Caco-2 (cell line): ENCODE data around the gene ZNF467. TPM values are rescaled to one million over a fixed set of nuclear protein-coding genes. Genes with fewer than 3 reads are reported as not detected.

Source experiments
- BruUV-seq: library from RNA; stranded (reverse); fragments of 400-500 nt; replicated peaks from 2 replicates; lab custom pipeline; 2021; lab: Mats Ljungman, UMichigan
- CTCF ChIA-PET: fragments of 300-600 bp; sonication (Branson Sonifier 250); formaldehyde crosslinking; loops from one replicate; lab custom pipeline; 2022; ENCODE audit warnings: antibody characterized with exemption; lab: Charles Lee
- POLR2A ChIA-PET: fragments of 300-600 bp; sonication (Branson Sonifier 250); formaldehyde crosslinking; loops from one replicate; lab custom pipeline; 2022; ENCODE audit warnings: antibody characterized with exemption; lab: Charles Lee
- DNase-seq, 2 experiments: peaks; one replicate each; pipeline versions ENCODE4 v3.0.0 to v3.0.0-alpha.2; 2020 to 2022
- H3K27me3 ChIP-seq: replicated peaks from 2 replicates; pipeline ENCODE4 v1.6.0; 2011; ENCODE audit warnings: low read length; ENCODE audit not compliant: control insufficient read depth, insufficient read depth
- H3K36me3 ChIP-seq: 2 replicates; pipeline ENCODE4 v1.5.1; 2011; ENCODE audit warnings: low read length; ENCODE audit not compliant: control insufficient read depth, insufficient read depth
- H3K4me1 ChIP-seq: fragments of 250-450 bp; sonication (Bioruptor Pico); 2 replicates; pipeline ENCODE4 v1.5.1; 2020; ENCODE audit warnings: mild to moderate bottlenecking
- H3K4me3 ChIP-seq: 2 replicates; pipeline ENCODE4 v1.5.1; 2011; ENCODE audit warnings: low read depth, mild to moderate bottlenecking, control low read depth, low read length
- H3K9me3 ChIP-seq: fragments of 250-450 bp; sonication (Bioruptor Pico); 2 replicates; pipeline ENCODE4 v1.5.1; 2020; ENCODE audit warnings: mild to moderate bottlenecking, moderate library complexity
- H3K27ac Mint-ChIP-seq: one replicate; pipeline ENCODE4 v1.8.0; 2022; ENCODE audit warnings: mixed read lengths; ENCODE audit not compliant: unreplicated experiment
- H3K27me3 Mint-ChIP-seq: one replicate; pipeline ENCODE4 v1.8.0; 2022; ENCODE audit warnings: mixed read lengths; ENCODE audit not compliant: insufficient read depth, unreplicated experiment
- H3K36me3 Mint-ChIP-seq: one replicate; pipeline ENCODE4 v1.8.0; 2022; ENCODE audit warnings: mild to moderate bottlenecking, mixed read lengths; ENCODE audit not compliant: insufficient read depth, unreplicated experiment
- H3K4me1 Mint-ChIP-seq: one replicate; pipeline ENCODE4 v1.8.0; 2022; ENCODE audit warnings: low read depth, mixed read lengths; ENCODE audit not compliant: unreplicated experiment
- H3K4me3 Mint-ChIP-seq: one replicate; pipeline ENCODE4 v1.8.0; 2022; ENCODE audit warnings: mild to moderate bottlenecking, moderate library complexity, mixed read lengths; ENCODE audit not compliant: unreplicated experiment
- H3K9me3 Mint-ChIP-seq: one replicate; pipeline ENCODE4 v1.8.0; 2022; ENCODE audit warnings: mixed read lengths; ENCODE audit not compliant: unreplicated experiment
- CTCF ChIP-seq, 2 experiments: fragments of 200-600 bp in 1 of 2; IDR thresholded peaks; 1 replicate in 1 of 2; 2 replicates in 1 of 2; pipeline versions ENCODE4 v1.5.1 to v1.8.0; 2011 to 2022; ENCODE audit warnings: antibody characterized with exemption in 1 of 2, control low read depth in 1 of 2, inconsistent platforms in 1 of 2, low read depth in 1 of 2, low read length in 1 of 2, mild to moderate bottlenecking in 1 of 2, moderate library complexity in 1 of 2; ENCODE audit not compliant: insufficient read depth in 1 of 2, severe bottlenecking in 1 of 2, unreplicated experiment in 1 of 2
- intact Hi-C: fragments of 100-400 bp; cut with micrococcal nuclease; formaldehyde crosslinking; loops from one replicate; pipeline ENCODE4 v1.10.0; 2022; ENCODE audit not compliant: unreplicated experiment
- total RNA-seq: library from RNA; stranded (reverse); gene quantifications from 2 replicates; pipeline ENCODE4 v1.2.3, GENCODE V29; 2022

ZNF467 gene
- total RNA-seq, 1 experiment from 2014 or later, result 1.7 TPM

- H3K36me3 ChIP-seq, result no peaks in the 10 kb centered on the region
- Mint-ChIP-seq H3K4me3 (no peak overlapping the region), H3K4me1 (peaks cover 3% of the 10 kb centered on the region), H3K27ac (no peak overlapping the region), H3K36me3 (no peaks in the 10 kb centered on the region), H3K9me3 (no peaks in the 10 kb centered on the region), H3K27me3 (peaks cover 5% of the 10 kb centered on the region)
- TF ChIP-seq CTCF (IDR thresholded peaks at IDR 0.05; ENCODE audit: insufficient read depth in 1 of 2, low read depth in 1 of 2, low read length in 1 of 2, severe bottlenecking in 1 of 2, unreplicated experiment in 1 of 2), result no peak
- intact Hi-C loops, result no loop called here
- no peaks in the 10 kb centered on the region for H3K4me1 ChIP-seq
- CTCF ChIA-PET, result interaction anchor here (0.6 kb wide), 1 partner anchor 73 kb away, joined by 3 read pairs; the partner anchor contains the start of gene ZNF862
- no peak for DNase-seq
- no TSS peak for BruUV-seq
- POLR2A ChIA-PET, result no interaction called here
- H3K27me3 ChIP-seq, result no peaks in the 10 kb centered on the region; the same call in 1 of the 2 replicates
- H3K4me3 ChIP-seq, result no peak overlapping the region
- no peaks in the 10 kb centered on the region for H3K9me3 ChIP-seq
Measured at GRCh38 chr7:149764481-149765398, 8.6 kb downstream of the ZNF467 start.

GRCh38 chr7:149763563-149764240, 9.7 kb downstream of the ZNF467 start:
- ChIA-PET POLR2A (no interaction called here), CTCF (interaction anchor here (0.6 kb wide), 1 partner anchor 74 kb away, joined by 3 read pairs; the partner anchor contains the start of gene ZNF862)
- TF ChIP-seq CTCF (IDR thresholded peaks at IDR 0.05; ENCODE audit: insufficient read depth in 1 of 2, low read depth in 1 of 2, low read length in 1 of 2, severe bottlenecking in 1 of 2, unreplicated experiment in 1 of 2), result no peak
- H3K36me3 Mint-ChIP-seq, result no peaks in the 10 kb centered on the region
- peaks cover 9% of the 10 kb centered on the region for H3K4me1 Mint-ChIP-seq
- no TSS peak for BruUV-seq
- no peaks in the 10 kb centered on the region for H3K9me3 Mint-ChIP-seq
- no peak for DNase-seq
- Histone ChIP-seq H3K4me3 (no peak overlapping the region), H3K36me3 (no peaks in the 10 kb centered on the region), H3K4me1 (no peaks in the 10 kb centered on the region), H3K27me3 (no peaks in the 10 kb centered on the region; the same call in 1 of the 2 replicates), H3K9me3 (no peaks in the 10 kb centered on the region)
- peaks cover 5% of the 10 kb centered on the region for H3K27me3 Mint-ChIP-seq
- intact Hi-C loops, result no loop called here
- no peak overlapping the region for H3K27ac Mint-ChIP-seq
- no peak overlapping the region for H3K4me3 Mint-ChIP-seq

- H3K4me1 Mint-ChIP-seq, result peaks cover 9% of the 10 kb centered on the region
- H3K36me3 Mint-ChIP-seq, result no peaks in the 10 kb centered on the region
- H3K27ac Mint-ChIP-seq, result no peak overlapping the region
- peaks cover 5% of the 10 kb centered on the region for H3K27me3 Mint-ChIP-seq
- intact Hi-C loops, result no loop called here
- no peak for DNase-seq
- no peaks in the 10 kb centered on the region for H3K4me1 ChIP-seq
- no peaks in the 10 kb centered on the region for H3K27me3 ChIP-seq
- H3K36me3 ChIP-seq, result no peaks in the 10 kb centered on the region
- POLR2A ChIA-PET, result no interaction called here
- no peak for TF ChIP-seq CTCF (IDR thresholded peaks at IDR 0.05; ENCODE audit: insufficient read depth in 1 of 2, low read depth in 1 of 2, low read length in 1 of 2, severe bottlenecking in 1 of 2, unreplicated experiment in 1 of 2)
- no peaks in the 10 kb centered on the region for H3K9me3 Mint-ChIP-seq
- no peak overlapping the region for H3K4me3 Mint-ChIP-seq
- no peaks in the 10 kb centered on the region for H3K9me3 ChIP-seq
- CTCF ChIA-PET, result no interaction called here
- H3K4me3 ChIP-seq, result no peak overlapping the region
- BruUV-seq, result no TSS peak
Measured at GRCh38 chr7:149762610-149763009, 10.8 kb downstream of the ZNF467 start.
